ENCODE measurements around the gene AUH. TPM values are rescaled to one million over a fixed set of nuclear protein-coding genes. Genes with fewer than 3 reads are reported as not detected.

The AUH gene
- total and polyA plus RNA-seq, 9 of the 15 experiments (the other 6 are each of a cell fraction or from before 2014, with no cell fraction given), result 3.4 to 29.0 (median 10.1) TPM

- no peak for TF ChIP-seq NR1H2 (CRISPR knock-in tag; IDR thresholded peaks at IDR 0.05)
- no peak for TF ChIP-seq ZNF707 (CRISPR knock-in tag; conservative IDR thresholded peaks at IDR 0.05)
- TF ChIP-seq, protein P1, sequence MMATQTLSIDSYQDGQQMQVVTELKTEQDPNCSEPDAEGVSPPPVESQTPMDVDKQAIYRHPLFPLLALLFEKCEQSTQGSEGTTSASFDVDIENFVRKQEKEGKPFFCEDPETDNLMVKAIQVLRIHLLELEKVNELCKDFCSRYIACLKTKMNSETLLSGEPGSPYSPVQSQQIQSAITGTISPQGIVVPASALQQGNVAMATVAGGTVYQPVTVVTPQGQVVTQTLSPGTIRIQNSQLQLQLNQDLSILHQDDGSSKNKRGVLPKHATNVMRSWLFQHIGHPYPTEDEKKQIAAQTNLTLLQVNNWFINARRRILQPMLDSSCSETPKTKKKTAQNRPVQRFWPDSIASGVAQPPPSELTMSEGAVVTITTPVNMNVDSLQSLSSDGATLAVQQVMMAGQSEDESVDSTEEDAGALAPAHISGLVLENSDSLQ (IDR thresholded peaks at IDR 0.05), result peak; percentile 77
- TF ChIP-seq ZNF764 (CRISPR knock-in tag; IDR thresholded peaks at IDR 0.05; ENCODE audit: low read depth), result no peak
- no peak for TF ChIP-seq HNRNPUL1 (IDR thresholded peaks at IDR 0.05; ENCODE audit: low read length)
- no peak for TF ChIP-seq ZNF197 (CRISPR knock-in tag; IDR thresholded peaks at IDR 0.05; ENCODE audit: low read depth)
- POLR2A ChIA-PET, result no interaction called here
- no peak overlapping the region for H3K4me3 ChIP-seq
- intact Hi-C loops (cut with micrococcal nuclease), result no loop called here
- H3K9me1 ChIP-seq (ENCODE audit: control insufficient read depth, insufficient read depth, low read length), result no peaks in the 10 kb centered on the region
- CTCF ChIA-PET (ENCODE audit: low intra/inter-chr PET ratio), result no interaction called here
- ATAC-seq, result no peak
- WGBS (ENCODE audit: insufficient coverage, low coverage, missing lambda C conversion rate), result 100% methylated on average over 1 of the region's 2 CpGs
- no peaks in the 10 kb centered on the region for H3K27me3 ChIP-seq (ENCODE audit: control insufficient read depth in 2 of 2, insufficient read depth in 2 of 2, low read length in 2 of 2)
- no peak overlapping the region for H2AFZ ChIP-seq (ENCODE audit: low read depth, low read length)
- in situ Hi-C loops (cut with MboI), result no loop called here
- peaks cover 12 to 38% of the 10 kb centered on the region in 2 experiments for H3K4me1 ChIP-seq (replicated peaks in 1 of 2; ENCODE audit: control insufficient read depth in 2 of 2, insufficient read depth in 2 of 2, low read length in 2 of 2)
- no peak overlapping the region for H3K27ac ChIP-seq (ENCODE audit: extremely low read depth, low read depth, low read length)
- H3K4me2 ChIP-seq (ENCODE audit: insufficient read depth, low read length), result no peak overlapping the region
- no peaks in the 10 kb centered on the region for H4K20me1 ChIP-seq (replicated peaks; ENCODE audit: control insufficient read depth, insufficient read depth, low read length)
- H3K9ac ChIP-seq (ENCODE audit: insufficient read depth in 1 of 2, low read depth in 2 of 2, low read length in 2 of 2), result no peak overlapping the region
- DNase-seq (ENCODE audit: extremely low read depth in 1 of 4, low spot score in 3 of 4), result no peak
- peaks cover 3% of the 10 kb centered on the region; the same call in 1 of the 3 replicates for H3K79me2 ChIP-seq (ENCODE audit: control insufficient read depth, insufficient read depth, low read length)
- no TSS peak for BruUV-seq (replicated peaks)
- 0 out of 2 replicates have a peak, but pooled peaks cover 1% of the 10 kb centered on the region for H3K9me3 ChIP-seq (replicated peaks; ENCODE audit: control insufficient read depth, insufficient read depth, low read depth, low read length)
- no peaks in the 10 kb centered on the region; the same call in 2 of the 3 replicates for H3K36me3 ChIP-seq (ENCODE audit: control insufficient read depth, insufficient read depth, low read length)
- FAIRE-seq, result no peak
Observed at GRCh38 chr9:91200692-91201336, 160.9 kb downstream of the AUH start.

Measured in K562 (cell line).